Measurements from ENCODE around the gene CCM2L.

CCM2L gene

DNA sequence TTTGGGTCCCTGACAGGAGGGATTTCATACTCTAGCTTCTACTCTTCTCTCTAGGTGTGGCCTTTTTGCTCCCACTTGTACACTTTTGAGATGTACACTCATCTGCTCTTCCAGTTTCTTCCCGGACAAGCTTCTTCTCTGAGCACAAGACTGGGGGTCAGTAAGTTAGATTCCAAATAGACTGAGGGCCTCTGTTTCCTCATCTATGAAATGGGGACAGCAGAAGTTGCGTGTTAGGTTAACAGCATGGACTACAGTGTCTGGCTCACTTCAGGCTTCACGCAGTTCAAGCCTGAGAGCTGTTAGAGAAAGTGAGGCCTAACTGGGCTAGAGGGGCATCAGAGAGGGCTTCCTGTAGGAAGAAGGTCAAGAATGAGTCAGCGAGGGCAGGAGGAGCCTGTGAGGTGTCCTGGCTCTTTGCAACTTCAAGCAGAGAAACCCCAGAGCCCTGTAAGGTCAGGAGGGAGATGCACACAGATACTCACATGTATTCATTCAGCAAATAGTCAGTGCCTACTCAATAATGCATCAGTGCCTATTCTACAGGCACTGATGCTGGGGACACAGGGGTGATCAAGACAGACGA is 21.7 kb upstream of the CCM2L start:
- TF ChIP-seq, protein P1, sequence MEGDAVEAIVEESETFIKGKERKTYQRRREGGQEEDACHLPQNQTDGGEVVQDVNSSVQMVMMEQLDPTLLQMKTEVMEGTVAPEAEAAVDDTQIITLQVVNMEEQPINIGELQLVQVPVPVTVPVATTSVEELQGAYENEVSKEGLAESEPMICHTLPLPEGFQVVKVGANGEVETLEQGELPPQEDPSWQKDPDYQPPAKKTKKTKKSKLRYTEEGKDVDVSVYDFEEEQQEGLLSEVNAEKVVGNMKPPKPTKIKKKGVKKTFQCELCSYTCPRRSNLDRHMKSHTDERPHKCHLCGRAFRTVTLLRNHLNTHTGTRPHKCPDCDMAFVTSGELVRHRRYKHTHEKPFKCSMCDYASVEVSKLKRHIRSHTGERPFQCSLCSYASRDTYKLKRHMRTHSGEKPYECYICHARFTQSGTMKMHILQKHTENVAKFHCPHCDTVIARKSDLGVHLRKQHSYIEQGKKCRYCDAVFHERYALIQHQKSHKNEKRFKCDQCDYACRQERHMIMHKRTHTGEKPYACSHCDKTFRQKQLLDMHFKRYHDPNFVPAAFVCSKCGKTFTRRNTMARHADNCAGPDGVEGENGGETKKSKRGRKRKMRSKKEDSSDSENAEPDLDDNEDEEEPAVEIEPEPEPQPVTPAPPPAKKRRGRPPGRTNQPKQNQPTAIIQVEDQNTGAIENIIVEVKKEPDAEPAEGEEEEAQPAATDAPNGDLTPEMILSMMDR (IDR thresholded peaks at IDR 0.05), result no peak
- Mint-ChIP-seq H3K4me1 (peaks cover 31% of the 10 kb centered on the region), H3K36me3 (ENCODE audit: low read depth) (no peaks in the 10 kb centered on the region), H3K27me3 (ENCODE audit: low read depth, poor library complexity) (peaks cover 19% of the 10 kb centered on the region), H3K27ac (no peak overlapping the region), H3K4me3 (no peak overlapping the region), H3K9me3 (no peaks in the 10 kb centered on the region)
- no peak for DNase-seq

DNA sequence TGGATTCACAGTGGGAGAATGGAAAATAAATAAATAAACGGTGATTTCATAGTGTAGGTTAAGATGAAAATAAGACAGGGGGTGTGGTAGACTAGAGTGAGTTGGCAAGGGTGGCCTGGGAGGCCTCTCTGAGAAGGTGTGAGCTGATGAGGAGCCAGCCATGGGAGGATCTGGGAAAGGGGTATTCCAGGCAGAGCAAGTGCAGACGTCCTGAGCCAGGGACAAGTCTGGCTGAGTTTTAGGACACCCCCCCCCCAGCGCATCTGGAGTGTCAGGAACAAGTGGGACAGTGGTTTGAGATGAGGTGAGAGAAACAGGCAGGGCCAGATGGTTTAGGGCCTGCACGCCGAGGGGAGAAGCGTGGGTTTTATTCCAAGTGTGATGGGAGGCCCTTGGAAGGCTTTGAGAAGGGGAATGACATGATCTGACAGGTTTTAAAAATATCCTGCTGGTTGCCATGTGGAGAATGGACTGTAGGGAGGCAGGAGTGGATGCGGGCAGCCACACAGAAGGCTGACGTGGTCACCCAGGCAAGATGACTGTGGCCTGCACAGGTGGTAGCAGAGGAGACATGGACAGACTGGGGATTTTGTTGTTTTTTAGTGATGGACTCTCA is 21.1 kb upstream of the CCM2L start:
- Mint-ChIP-seq H3K4me1 (peaks cover 34% of the 10 kb centered on the region), H3K27ac (no peak overlapping the region), H3K36me3 (ENCODE audit: low read depth) (no peaks in the 10 kb centered on the region), H3K9me3 (no peaks in the 10 kb centered on the region), H3K4me3 (no peak overlapping the region), H3K27me3 (ENCODE audit: low read depth, poor library complexity) (peaks cover 25% of the 10 kb centered on the region)
- TF ChIP-seq, protein P1 (IDR thresholded peaks at IDR 0.05), result no peak
- DNase-seq, result no peak

DNA sequence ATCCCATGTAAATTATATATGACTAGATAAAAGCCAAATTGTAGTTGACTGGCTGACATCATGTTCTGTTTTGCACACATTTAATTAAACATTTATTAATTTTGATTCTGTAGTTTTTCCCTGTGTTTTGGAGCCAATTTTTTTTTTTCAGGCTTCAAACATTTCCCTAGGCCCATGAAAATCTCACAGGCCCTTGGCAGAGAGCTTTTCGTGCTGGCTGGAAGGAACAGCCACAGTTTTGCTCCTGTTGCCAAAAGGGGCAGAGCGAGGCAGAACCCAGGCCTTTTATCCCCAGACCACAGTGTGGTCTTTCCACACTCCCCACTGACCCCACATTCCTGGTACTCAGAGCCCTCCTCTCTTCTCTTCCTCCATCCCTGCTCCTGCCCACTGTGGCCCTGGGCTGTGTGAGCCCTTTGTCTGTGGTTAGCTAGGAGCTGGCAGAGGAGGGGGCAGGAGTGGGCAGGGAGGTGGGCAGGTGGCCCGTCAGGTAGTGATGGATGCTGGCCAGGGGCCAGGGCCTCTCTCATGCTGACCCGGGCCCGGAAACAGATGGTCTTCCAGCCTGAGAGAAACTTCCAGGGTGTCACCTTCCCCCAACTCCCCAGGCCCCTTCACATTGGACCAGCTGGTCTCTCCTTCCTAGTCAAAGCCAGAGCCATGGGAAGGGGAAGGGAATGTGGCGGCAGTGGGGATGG is 19.4 kb upstream of the CCM2L start:
- no peak for DNase-seq
- H3K27me3 Mint-ChIP-seq (ENCODE audit: low read depth, poor library complexity), result peaks cover 42% of the 10 kb centered on the region
- TF ChIP-seq, protein P1 (IDR thresholded peaks at IDR 0.05), result no peak
- no peaks in the 10 kb centered on the region for H3K36me3 Mint-ChIP-seq (ENCODE audit: low read depth)
- no peak overlapping the region for H3K27ac Mint-ChIP-seq
- no peaks in the 10 kb centered on the region for H3K9me3 Mint-ChIP-seq
- H3K4me1 Mint-ChIP-seq, result peaks cover 34% of the 10 kb centered on the region
- H3K4me3 Mint-ChIP-seq, result no peak overlapping the region

DNA sequence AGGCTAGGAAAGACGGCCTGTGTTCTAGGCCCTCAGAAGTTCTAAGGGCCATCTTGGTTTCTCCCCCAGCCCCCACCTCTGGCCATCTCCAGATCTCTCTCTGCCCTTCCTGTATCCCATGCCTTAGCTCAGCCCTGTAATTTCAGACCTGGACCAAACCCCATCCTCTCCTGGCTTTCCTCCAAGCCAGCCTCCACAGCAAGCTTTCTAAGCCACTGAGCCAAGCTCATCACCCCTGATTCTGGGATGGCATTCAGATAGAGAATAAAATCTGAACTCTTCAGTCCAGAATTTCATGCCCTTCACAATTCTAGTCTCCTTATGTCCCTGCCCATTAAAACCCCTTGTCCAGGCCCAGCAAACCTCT is 18.9 kb upstream of the CCM2L start:
- Mint-ChIP-seq H3K4me3 (no peak overlapping the region), H3K36me3 (ENCODE audit: low read depth) (peaks cover 4% of the 10 kb centered on the region), H3K27ac (peak overlapping the region; percentile 76), H3K27me3 (ENCODE audit: low read depth, poor library complexity) (peaks cover 47% of the 10 kb centered on the region), H3K9me3 (no peaks in the 10 kb centered on the region), H3K4me1 (peaks cover 34% of the 10 kb centered on the region)
- DNase-seq, result no peak
- TF ChIP-seq, protein P1 (IDR thresholded peaks at IDR 0.05), result no peak

DNA sequence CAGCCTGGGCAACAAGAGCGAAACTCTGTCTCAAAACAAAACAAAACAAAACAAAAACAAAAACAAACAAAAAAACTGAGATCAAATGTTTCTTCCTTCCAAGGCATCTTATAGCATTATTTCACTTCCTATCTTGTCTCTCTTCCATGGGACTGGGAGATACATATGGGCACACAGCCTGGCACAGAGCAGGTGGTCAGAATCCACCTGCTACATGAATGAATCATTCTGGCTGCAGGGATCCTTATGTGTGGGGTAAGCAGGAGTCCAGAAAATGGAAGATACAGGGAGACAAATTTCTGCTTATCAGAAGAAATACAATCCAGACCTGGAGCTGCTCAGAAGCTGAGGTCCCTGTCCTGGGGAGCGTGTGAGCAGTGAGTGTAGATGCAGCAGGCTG is 18.2 kb upstream of the CCM2L start:
- TF ChIP-seq, protein P1 (IDR thresholded peaks at IDR 0.05), result no peak
- no peak overlapping the region for H3K4me3 Mint-ChIP-seq
- DNase-seq, result no peak
- peaks cover 11% of the 10 kb centered on the region for H3K36me3 Mint-ChIP-seq (ENCODE audit: low read depth)
- peaks cover 53% of the 10 kb centered on the region for H3K27me3 Mint-ChIP-seq (ENCODE audit: low read depth, poor library complexity)
- peaks cover 34% of the 10 kb centered on the region for H3K4me1 Mint-ChIP-seq
- no peak overlapping the region for H3K27ac Mint-ChIP-seq
- no peaks in the 10 kb centered on the region for H3K9me3 Mint-ChIP-seq
